HG02943 (cell line): ENCODE data around the gene RALGAPA2.
A peak's percentile ranks its signal among the peaks of the same experiment; 100 is the strongest.

Experiments used
- ATAC-seq: cut with Tn5 transposase; IDR thresholded peaks from one replicate; pipeline ENCODE4 v1.9.1; 2021; ENCODE audit warnings: mild to moderate bottlenecking, low read depth, moderate library complexity; ENCODE audit not compliant: unreplicated experiment

Gene RALGAPA2

GRCh38 chr20:20687319-20687718, 25.1 kb downstream of the RALGAPA2 start:
- no peak for ATAC-seq

GRCh38 chr20:20685635-20686034, 26.8 kb downstream of the RALGAPA2 start:
- no peak for ATAC-seq

DNA sequence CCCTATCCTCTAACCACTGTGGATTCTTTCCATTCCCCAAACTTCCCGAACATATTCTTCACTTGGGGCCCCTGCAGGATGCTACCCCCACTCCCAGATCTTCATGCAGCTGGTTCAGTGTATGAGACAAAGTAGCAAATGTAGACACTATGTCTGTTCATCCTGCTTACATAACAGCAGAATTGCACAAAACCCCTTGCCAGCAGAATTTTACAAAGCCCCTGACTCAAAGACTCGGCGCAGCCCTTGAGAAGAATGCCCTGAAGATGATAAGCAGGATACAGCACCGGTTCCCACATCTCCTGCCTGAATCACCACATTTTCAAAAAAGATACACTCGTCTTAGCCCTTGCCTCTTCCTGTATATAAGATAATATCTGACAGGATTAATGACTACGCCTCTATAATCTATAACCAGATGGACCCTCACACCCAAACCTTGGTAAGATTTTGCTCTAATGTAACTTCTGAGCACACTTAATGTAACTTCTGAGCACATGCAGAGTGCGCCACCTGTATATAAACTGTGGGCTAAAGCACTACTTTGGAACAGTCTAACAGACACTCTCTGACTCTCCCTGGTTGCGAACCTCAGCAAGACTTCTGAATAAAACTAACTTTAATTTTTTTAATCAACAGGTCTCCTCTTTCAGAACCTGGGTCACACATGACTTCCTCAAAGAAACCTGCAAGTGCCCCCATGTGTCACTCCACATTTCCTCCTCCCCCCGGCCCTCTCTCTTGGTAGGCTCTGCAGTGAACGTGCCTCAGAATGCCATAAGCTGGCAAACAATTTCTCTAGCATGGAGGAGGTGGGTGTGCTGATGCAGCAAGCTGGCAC, 28.7 kb downstream of the RALGAPA2 start:
- no peak for ATAC-seq

DNA sequence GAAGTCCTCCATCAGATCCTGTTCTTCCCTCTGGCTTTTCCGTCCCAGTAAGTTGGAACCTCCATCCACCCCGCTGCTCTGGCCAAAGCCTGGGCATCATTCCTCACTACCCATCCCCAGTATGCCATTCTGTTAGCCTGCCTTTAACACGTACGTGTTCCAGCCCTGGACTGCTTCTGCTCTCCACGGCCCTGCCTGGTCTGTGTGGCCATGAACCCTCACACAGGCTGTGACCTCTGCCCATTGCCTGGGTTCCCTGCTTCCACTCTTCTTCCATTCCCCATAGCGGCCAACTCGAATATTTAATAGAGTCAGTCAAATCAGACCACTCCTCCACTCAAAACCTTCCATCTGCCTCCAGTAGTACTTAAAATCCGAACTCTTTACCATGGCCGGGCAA, 29.4 kb downstream of the RALGAPA2 start:
- ATAC-seq: no peak

GRCh38 chr20:20680991-20681508, 31.4 kb downstream of the RALGAPA2 start:
- no peak for ATAC-seq

GRCh38 chr20:20679316-20679715, 33.1 kb downstream of the RALGAPA2 start:
- ATAC-seq: no peak

DNA sequence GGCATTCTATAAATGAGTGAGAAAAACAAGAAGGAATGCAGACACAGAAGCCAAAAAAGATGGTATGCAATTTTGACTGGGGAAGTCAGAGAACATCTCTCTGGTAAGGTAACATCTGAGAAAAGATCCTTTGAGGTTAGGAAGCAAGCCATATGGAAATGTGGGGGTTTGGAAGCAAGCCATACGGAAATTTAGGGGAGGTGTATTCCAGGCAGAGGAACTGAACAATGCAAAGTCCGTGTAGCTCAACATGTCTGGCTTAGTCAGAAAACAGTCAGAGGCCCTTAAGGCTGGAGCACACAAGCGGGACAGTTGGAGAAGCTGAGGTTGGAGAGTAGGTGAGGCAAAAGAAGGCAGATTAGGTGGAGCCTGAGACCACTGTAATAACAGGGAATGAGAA, 35.3 kb downstream of the RALGAPA2 start:
- ATAC-seq: no peak

- ATAC-seq: peak; percentile 95
Measured at GRCh38 chr20:20668639-20669038, 43.8 kb downstream of the RALGAPA2 start.

- no peak for ATAC-seq
Measured at GRCh38 chr20:20666359-20666758, 46.1 kb downstream of the RALGAPA2 start.

DNA sequence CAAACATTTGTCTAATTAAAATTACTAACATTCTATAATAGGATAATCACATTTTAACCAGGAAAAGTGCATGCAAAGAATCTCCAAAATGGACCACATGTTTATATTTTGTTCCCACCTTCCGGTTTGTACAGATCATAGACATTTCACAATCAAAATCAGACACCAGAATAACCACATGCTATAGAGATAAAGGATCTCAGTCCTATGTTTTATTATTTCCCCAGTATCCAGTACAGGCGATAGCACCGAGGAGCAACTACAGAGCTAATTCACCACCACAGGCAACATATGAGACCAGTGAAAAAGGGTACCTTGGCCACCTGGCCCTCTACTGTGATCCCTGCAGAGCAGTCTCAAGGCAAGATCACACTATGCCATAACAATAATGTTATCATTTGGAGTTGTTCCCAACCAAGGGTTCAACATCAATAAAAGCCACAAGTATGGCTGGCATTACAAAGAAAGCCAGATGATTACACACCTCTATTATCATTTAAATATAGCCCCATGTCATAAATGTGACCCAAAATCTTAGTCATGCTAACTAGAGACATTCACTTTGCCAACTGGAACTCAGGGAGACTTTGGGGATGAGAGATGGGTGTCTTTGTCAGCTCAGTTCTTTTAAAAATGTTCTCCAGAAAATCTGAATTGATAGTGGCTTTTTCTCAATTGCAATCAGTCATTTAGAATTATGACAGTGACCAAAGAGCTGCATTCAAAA, 46.7 kb downstream of the RALGAPA2 start:
- ATAC-seq: no peak

GRCh38 chr20:20664795-20665589, 47.5 kb downstream of the RALGAPA2 start:
- no peak for ATAC-seq

- no peak for ATAC-seq
Measured at GRCh38 chr20:20663841-20664240, 48.6 kb downstream of the RALGAPA2 start.

DNA sequence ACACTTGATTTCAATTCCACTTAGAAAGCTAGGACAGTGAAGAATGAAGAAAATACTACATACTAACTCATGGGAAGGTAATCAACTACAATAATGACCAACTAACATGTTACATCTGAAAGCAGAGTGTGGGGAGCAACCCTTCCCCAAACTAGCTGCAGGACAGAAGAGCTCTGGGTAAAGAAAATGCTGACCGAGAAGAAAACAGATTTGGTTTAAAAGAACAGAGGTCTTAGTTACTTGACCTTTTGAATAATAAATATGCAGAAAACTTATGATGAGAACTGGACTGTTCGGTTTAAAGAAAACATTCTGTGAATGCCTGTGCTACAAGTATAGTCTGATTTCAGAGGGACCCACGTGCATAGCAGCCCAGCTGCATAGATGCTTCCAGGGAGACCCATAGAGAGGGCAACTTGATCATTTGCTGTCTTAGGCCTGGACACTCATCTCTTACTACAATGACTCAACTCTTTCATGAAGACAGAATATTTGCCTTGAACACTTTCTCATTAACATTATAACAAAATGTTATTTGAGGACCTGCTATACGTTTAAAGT, 53.5 kb downstream of the RALGAPA2 start:
- no peak for ATAC-seq

DNA sequence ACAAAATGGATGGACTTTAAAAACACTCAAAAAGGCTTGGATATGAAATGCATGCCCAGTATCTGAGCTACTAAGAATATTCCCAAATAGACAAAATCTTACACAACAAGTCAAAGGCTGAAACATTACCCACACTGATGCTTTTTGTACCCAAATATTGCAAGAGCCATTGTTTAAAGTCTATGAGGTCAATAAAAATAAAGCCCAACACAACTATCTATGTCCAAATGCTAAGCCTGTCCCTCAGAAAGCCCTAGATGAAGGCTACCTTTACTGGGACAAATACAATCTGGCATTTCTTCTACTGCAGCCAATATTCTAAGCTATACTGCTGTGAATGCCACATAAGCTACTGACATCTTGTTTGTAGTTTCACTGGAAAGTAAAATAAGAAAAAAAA, 54.3 kb downstream of the RALGAPA2 start:
- ATAC-seq: no peak

- no peak for ATAC-seq
Measured at GRCh38 chr20:20657092-20657491, 55.4 kb downstream of the RALGAPA2 start.

DNA sequence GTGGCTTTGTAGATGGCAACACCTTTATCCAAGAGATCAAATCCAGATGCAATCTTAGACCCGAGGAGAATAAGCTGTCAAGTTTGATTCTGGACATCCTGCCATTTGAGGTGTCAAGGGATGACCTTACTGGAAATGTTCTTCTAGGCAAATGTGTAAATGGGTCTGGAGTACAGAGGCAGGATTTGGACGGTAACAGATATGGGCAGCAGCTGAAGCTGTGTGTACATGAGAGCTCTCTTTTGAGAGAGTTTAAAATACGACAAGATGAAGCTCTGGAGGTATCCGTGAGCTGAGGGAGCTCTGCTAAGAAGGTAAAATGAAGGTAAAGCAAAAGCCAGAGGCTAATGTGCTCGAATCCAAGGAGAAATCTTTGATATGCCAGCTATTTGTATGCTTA, 56.6 kb downstream of the RALGAPA2 start:
- no peak for ATAC-seq

DNA sequence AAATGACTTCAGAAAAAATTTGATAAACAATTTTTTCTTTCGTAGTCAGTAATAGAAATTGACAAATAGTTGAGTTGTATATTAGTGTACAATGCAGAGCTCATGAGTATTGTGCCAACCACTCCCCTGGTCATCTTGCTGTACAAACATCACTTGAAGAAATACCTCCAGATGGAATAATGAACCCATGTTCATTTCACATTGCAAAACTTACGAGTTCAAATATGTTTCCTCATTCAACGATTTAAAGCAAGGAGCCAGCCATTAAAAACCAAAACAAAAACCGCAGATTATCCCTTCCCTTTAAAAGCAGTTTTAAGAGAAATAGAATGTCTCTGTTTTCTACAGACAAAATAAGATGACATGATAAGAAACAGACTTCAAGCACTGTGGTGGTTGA, 62.5 kb downstream of the RALGAPA2 start:
- no peak for ATAC-seq

DNA sequence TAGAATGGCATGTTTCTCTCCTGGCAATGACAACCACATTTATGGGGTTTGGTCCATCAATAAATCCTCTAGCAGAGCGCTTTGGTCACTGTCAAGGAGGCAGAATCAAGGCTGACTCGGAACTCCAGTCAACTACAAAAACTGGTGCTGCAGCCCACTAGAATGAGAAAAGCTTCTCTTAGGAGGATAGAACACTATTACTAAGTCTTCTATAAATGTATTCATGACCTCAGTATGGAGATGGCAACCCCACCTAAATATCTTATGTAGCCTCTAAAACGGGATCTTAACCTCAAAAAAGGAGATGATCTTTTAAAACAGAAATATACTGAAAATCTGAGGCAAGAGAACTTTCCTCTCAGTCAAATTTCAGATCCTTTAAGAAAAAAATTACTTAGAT, 68.5 kb downstream of the RALGAPA2 start:
- ATAC-seq: no peak

GRCh38 chr20:20641783-20642182, 70.7 kb downstream of the RALGAPA2 start:
- ATAC-seq: no peak

DNA sequence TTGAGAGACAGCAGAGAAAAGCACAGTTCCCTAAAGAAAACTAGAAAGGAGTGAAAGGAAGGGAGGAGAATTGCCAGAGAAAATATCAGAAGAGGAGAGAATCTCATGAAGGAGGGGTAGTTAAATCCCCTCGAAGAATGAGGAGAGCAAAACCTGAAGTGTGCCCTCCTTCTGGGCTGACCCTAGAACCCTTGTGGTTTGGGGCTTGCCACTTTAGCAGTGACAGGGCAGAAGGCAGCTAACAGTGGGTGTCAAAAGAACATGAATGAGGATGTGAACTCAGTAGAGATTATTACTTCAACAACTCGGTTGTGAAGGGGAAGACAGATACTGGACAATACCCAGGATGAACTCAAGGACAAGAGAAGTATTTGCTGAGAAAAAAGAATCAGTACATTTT, 73.6 kb downstream of the RALGAPA2 start:
- no peak for ATAC-seq
